Skin epidermis (tissue), 12 donors: ENCODE measurements around the gene IQSEC1.

Source experiments
- H3K27ac ChIP-seq, 21 experiments: fragments of 200-600 bp; sonication (generic) in 11 of 21; one replicate each; pipeline ENCODE4 v1.5.0; 2020; ENCODE audit warnings: mild to moderate bottlenecking in 3 of 21, inconsistent platforms in 2 of 21, moderate library complexity in 2 of 21
- H3K4me3 ChIP-seq, 7 experiments: fragments of 200-600 bp; sonication (generic) in 2 of 7; one replicate each; pipeline ENCODE4 v1.5.0; 2020; ENCODE audit warnings: inconsistent platforms in 2 of 7, mild to moderate bottlenecking in 2 of 7, moderate library complexity in 1 of 7

The IQSEC1 gene

DNA sequence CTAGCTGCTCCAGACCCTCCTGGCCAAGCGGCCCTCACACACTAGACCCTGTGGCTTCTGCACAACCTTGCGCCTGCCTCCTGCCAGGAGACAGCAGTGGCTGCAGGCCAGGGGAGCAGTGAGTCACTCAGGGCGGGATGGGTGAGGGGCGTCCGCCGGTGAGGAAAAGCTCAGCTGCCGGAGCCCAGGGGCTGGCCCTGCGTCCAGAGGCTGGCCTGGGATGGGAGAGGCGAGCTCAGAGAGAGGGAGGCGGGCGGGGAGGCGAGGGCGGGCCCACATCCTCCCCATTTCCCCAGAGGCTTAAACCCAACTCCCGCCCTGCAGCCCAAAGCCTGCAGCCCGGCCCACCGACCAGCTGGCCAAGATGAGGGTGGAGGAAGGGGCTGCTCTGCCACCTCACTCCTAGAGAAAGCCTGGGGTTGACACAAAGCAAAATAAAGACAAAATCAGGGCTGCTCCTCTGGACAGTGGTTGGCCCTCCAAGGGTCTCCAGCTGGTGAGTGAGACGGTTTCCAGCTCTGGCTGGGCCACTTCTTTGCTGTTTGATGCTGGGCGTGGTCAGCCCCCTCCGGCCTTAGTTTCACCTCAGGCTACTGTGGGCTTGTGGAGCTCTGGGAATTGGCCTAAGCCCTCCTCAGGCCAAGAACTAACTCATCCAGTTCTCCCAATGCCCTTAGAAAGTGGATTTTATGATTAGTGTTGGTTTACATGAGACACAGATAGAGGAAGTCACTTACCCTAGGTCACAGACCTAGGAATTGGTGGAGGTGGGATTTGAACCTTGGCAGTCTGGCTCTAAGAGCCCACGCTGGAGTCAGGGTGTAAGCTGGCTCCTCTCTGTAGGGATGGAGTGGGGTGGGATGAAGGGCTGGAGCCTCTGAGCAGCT lies 50.6 kb downstream of the IQSEC1 start:
- H3K27ac ChIP-seq = peak overlapping the region in 16 of 21 experiments; percentile 1 to 94 (median 34)
- peak overlapping the region in 2 of 7 experiments; percentile 3 to 13 for H3K4me3 ChIP-seq

DNA sequence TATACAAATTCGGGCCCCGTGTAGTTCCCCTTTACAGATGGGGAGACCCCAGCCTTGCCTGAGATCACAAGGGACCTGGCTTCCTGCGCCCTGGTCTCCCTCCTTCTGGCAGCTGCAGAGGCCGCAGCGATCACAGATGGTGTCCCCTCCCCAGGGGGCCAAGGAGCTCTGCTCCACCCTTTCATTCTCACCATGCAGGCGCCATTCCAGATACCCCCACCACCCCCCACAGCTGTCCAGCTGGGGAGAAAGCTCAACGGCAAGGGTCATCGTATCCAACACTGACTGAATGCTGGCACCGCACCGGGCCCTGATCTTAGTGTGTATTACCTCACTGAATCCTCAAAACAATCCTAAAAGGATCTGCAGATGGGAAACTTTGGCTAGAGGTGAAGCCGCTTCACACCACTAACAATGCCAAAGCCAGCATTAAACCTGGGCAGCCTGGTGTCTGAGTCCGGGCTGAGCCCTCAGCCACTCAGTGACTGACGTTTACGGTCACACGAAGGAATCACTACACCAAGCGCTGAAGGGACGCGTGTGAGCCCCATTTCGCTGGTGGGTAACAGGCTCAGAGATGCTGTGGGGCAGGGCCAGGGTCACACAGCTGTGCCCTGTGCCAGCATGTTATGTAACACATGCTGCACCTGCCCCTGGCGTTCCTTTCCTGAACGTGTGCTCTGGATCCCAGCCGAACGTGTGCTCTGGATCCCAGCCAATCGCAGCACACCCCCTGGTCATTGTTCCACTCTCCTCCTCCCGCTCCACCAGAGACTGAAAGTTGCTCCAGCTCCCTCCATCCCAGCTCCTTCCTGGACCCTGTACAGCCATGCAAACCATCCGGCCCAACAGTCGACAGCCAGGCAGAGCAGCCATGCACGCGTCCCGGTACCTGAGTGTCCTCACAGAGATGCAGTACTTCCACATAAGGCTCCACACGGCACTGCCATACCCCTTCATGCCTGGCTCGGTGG lies 51.8 kb downstream of the IQSEC1 start:
- H3K4me3 ChIP-seq = peak overlapping the region in 3 of 7 experiments; percentile 1 to 13 (median 3)
- peak overlapping the region in 11 of 21 experiments; percentile 1 to 94 (median 31) for H3K27ac ChIP-seq

DNA sequence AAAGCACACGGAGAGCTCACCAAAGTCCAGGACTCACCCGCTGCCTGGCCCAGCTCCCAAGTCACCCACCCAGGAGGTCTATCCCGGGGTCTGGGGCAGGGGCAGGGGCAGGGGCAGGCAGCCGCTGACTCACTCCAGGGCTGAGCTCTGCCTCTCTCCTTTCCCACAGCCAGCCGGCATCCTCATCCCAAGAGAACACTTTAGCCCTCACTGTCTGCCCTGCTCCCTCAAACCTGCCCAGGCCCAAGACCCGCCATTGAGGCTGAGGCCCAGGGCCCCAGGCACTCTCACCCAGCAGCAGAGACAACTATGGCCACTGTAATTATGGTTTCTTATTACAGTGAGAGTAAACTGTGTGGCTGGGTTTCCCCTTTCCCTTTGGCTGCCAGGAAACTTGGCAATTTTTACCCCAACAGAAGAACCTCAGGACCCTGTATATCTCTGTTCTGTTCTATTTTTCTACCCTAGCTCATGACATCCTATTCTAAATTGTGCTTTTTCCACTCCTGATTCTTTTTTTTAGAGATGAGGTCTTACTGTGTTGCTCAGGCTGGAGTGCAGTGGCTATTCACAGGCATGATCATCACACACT lies 53.0 kb downstream of the IQSEC1 start:
- Histone ChIP-seq H3K27ac (peak overlapping the region in 9 of 21 experiments; percentile 1 to 94 (median 27)), H3K4me3 (no peak overlapping the region)

DNA sequence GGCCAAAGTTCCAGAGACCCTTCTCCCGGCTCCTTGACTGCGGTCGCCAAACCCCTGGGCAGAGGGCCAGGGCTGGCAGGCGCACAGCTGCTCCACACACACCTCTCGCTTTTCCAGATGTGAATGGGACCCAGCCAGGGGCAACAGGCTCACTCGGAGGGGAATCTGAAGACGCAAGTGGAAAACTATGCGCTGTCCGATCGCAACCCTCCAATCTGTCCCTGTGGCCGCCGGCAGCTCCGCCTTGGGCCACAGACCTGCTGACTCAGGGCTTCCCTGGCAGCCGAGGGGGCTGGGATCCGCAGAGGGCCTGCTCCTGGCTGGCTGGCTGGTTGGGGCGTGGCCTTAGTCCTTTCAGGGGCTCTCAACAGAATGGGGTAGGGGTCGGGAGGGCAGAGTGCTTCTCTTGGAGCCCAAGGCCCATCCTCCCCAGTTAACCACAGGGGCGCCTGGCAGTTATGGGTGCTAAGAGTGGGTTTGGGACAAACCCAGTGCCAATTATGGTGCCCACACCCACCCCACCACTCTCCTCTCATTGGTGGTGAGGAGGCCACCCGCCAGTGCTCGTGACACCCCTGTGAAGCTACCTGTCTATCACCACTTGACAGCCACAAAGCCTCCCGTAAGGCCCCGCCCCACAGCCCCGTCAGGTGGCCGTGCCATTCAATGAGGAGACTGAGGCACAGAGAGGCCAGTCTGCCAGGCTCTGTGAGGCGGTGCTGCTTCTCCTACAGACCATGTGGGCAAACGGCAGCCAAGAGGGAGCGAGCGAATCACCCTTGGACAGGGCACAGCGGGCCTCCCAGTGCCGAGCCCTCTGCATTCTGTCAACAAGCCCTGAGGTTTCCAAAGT lies 53.8 kb downstream of the IQSEC1 start:
- Histone ChIP-seq H3K27ac (peak overlapping the region in 14 of 21 experiments; percentile 1 to 94 (median 38)), H3K4me3 (peak overlapping the region in 3 of 7 experiments; percentile 4 to 17 (median 12))

DNA sequence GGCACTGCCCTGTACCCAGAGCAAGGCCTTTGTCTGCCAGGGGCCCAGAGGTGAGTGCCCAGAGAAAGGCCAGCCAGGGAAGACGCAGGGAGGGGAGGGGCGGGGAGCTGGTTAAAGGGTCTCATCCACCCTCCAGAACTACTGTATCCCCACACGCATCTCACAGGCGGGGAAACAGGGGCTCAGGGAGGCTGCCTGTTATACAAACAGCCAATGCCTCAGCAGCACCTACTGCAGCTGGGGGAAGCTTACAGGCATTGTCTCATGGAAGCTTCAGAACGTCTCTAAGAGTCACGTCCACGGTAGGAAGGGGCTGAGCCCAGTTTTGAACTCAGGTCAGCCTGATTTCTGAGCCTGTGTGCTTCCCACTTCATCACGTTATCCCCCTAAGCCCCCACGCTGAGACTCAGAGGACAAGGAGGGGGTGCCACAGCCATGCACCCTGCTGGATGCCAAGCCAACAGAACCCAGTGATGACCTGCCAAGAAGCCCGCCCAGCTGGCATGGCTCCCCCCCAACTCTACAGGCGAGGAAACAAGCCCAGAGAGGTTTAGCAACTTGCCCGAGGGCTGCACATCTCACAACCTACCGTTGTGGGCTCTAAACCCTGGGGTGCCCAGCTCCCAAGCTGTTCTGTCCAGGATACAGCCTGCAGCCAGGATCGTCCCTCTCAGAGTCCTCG lies 54.5 kb downstream of the IQSEC1 start:
- Histone ChIP-seq H3K4me3 (peak overlapping the region in 3 of 7 experiments; percentile 4 to 17 (median 12)), H3K27ac (peak overlapping the region in 10 of 21 experiments; percentile 1 to 94 (median 48))

DNA sequence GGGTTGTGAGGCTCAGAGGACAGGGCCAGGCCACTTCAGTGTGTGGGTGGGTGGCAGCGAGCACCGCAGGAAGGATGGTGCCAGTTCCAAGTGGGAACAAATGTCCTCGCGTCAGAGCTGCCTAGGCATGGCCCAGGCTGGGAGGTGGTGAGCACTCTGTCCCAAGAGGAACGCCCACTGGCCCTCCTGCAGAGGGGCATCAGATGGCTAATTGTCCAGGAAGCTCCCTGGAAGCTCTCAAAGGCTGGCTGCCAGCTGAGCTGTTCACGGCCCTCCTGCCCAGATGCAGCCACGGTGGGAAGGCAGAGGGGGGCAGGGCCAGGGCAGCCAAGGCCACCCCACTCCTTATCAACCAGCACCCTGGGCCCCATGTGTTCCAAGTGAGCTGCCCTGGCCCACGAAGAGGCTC lies 55.2 kb downstream of the IQSEC1 start:
- H3K4me3 ChIP-seq = peak overlapping the region in 1 of 7 experiments; percentile 12
- peak overlapping the region in 10 of 21 experiments; percentile 1 to 94 (median 40) for H3K27ac ChIP-seq

DNA sequence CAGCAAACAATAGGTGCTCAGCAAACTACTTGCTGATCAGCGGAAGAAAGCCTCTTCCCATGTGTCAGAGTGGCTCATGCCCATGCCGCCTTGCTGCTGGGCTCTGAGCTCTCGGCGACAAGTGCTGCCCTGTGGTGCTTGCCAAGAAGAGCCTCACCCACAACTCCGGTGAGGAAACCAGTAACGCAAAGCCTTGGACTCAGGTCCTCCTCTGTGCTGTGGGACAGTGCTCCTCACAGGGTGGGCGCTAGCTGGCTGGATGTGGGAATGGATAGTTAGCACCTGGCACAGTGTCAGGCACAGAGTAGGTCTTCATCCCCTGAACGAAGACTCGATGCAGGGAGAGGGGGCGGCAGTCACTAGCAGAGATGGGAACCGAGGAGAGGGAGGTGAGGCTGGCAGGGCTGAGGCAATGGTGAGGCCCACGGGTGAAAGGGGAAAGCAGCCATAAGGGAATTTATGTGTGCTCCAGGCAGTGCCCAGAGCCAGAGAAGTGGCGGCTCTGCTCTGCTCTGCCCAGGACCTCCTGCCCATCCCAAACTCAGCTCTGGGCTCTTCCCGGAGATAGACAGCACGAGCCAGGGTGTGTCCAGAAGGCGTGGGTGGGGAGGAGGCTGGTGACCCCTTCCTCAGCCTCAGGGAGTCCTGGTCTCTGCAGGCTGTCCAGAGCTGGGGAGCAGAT lies 55.7 kb downstream of the IQSEC1 start:
- no peak overlapping the region for H3K4me3 ChIP-seq
- peak overlapping the region in 12 of 21 experiments; percentile 28 to 97 (median 89) for H3K27ac ChIP-seq

DNA sequence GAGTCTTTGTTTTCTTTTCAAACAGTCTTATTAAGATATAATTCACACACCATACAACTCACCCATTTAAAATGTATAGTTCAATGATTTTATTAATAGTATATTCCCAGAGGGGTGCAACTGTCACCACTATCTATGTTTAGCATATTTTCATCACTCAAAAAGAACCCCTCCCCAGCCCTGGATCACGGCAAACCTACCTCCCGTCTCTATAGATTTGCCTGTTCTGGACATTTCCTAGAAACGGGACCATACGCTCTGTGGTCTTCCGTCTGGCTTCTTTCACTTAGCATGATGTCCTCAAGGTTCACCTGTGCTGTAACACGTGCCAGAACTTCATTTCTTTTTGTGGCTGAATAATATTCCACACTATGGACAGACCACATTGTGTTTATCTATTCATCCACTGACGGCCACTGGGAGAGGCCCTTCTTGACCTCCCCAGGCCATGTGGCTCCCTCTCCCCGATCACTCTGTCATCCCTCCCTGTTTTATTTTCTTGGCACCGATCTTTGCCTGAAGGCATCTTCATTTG lies 56.4 kb downstream of the IQSEC1 start:
- peak overlapping the region in 20 of 21 experiments; percentile 15 to 97 (median 90) for H3K27ac ChIP-seq

DNA sequence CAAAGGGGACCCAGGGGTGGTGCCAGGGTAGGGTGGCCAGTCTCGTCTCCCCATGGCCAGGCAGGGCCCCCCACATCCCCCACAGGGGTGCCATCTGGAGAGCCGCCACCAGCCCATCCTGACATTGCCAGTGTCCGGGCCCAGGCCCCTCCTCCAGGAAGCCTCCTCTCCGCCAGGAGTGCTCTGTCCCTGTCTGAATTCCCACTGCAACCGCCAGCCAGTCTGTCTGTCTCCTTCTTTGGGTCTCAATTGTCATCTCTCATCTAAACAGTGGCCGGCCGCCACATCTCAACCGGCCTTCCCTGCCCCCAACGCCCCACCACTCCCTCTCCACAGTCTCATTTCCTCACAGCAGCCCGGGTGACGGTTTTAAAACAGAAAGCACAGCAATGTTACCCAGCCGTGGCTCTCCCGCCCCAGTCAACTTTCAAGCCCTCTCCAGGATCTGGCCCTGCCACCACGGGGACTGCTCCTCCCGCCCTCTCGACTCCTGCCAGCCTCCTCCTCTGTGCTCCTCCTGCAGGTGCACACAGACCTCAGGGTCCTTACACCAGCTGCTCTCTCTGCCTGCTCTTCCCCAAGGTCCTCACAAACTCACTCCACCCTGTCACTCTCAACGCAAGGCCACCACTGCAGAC lies 57.0 kb downstream of the IQSEC1 start:
- peak overlapping the region; percentile 66 to 97 (median 90) for H3K27ac ChIP-seq
- H3K4me3 ChIP-seq = peak overlapping the region; percentile 17 to 38 (median 22)

More for the DNA sequence above, 56.4 kb downstream of the IQSEC1 start:
- peak overlapping the region in 2 of 7 experiments; percentile 26 to 38 for H3K4me3 ChIP-seq

DNA sequence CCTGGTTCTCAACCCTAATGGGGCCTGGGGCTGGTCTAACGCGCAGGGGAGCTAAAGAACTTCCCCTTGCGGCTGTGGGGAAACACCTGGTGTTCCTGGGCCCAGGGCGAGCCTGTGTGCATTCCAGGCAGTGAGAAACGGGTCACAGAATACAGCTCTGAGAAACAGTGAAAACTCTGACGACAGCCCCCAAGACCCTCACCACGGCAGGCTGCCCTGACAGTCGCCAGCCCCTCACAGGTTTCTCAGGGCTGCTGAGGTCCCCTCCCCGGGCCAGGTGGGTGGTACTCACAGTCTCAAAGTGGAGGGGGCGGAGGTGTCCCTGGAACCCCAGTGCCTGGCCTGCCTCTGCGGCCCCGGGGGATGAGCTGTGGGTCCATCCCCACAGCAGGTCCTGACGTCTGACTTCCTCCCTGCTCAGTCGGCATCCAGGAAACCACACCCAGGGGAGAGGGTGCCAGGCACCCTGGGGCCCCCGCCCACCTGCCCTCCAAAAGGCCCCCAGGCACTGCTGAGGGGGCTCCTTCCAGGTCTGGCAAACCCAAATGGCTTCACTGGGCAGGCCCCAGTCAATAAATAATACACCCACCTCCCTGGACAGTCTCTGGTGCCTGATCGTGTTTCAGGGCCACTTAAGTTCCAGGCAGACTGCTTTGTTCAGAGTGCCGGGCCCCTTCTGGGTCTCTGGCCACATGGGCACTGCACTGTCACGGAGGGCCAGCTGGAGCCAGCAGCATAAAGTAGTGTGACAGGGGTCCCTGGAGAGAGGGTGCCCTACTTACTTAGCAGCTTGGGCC lies 57.7 kb downstream of the IQSEC1 start:
- peak overlapping the region; percentile 66 to 97 (median 90) for H3K27ac ChIP-seq
- peak overlapping the region; percentile 17 to 38 (median 22) for H3K4me3 ChIP-seq

DNA sequence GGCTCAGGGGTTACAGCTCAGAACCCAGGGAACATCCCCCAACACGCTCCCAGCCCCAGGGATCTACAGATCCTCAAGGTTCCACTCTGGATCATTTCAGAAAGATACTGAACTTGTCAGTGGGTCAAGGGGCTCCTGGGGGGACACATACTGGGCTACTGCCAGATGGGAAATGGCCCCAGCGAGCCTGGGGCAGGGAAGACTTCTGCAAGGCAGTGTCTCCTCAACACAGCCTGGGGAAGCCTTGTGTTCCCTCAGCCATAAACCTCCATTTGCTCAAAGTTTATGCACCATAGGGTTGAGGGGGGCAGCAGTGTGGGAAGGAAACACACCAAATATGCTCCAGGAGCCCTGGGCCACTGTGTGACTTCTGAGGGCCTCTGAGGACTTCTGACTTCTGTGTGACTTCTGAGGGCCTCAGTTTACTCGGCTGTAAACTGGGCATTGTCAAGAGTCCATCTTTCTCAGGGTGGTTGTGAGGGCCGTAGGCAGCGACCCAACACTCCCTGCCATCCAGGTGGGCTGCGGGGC lies 58.4 kb downstream of the IQSEC1 start:
- Histone ChIP-seq H3K27ac (peak overlapping the region; percentile 66 to 97 (median 90)), H3K4me3 (peak overlapping the region; percentile 17 to 38 (median 22))

DNA sequence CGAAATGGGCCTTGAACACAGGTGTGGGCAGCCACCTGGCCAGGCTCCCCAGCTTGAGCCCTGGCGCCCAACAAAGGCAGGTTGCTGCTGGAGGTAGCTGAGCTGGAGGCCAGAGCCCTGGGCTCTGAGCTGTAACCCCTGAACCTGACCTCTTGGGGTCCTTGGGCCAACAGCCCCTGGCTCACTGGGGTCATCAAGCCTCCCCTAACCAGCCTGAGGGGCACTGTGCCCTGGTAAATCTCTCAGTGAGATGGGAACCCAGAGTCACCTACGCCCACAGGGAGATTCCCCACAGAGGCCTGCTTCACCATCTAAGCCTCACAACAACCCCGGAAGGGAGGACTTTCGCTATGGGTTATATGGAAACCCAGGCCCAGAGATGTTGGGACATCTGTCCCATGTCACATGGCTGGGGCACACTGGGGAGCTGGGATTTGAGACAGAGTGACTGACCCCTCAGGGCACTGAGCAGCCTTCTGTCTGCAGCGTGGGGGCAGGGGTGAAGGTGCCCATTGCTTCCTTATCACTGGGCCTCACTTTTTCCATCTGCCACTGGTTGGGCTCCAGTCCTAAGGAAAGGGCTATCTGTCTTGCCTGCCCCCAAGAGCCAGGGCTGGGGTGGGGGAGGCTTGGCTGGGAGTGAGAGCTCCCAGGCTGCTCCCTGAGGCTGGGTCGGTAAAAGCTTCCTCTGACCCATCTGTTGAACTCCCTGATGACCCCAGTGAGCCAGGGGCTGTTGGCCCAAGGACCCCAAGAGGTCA lies 59.1 kb downstream of the IQSEC1 start:
- peak overlapping the region in 6 of 7 experiments; percentile 17 to 38 (median 23) for H3K4me3 ChIP-seq
- H3K27ac ChIP-seq = peak overlapping the region in 19 of 21 experiments; percentile 66 to 97 (median 90)

DNA sequence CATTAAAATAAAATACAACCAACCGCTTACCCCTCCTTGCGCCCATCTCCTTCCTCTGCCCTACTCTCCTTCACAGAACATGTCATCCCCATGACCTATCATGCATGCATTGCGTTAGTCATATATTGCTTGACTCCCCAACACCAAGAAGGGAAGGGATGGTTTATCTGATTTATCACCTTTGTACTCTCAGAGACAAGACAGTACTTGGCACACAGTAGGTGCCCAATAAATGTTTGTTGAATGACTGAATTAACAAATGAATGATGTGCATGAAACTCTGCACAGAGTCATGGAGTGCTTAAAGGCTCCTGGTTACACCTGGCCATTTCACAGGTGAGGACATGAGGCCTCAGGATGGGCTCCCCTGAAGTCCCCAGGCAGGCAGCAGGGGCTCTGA lies 59.7 kb downstream of the IQSEC1 start:
- Histone ChIP-seq H3K4me3 (peak overlapping the region in 2 of 7 experiments; percentile 20 to 38), H3K27ac (peak overlapping the region in 19 of 21 experiments; percentile 66 to 97 (median 90))

DNA sequence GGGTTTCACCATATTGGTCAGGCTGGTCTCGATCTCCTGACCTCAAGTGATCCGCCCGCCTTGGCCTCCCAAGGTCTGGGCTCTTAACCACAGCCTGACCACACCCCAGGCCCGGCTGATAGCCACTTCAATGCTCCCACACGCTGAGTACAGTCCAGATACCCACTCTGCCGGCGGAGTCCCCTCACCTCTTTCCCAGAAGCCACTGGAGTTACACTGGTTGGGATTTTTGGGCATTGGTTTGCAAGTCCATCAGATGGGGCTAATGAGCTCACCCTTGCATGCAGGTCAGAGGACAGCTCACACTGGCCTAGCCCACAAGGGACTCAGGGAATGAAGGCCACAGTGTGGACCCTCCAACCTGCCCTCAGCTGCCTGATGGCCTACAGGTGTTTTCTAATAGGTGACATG lies 60.1 kb downstream of the IQSEC1 start:
- Histone ChIP-seq H3K27ac (peak overlapping the region in 18 of 21 experiments; percentile 28 to 97 (median 86)), H3K4me3 (no peak overlapping the region)
